ENCODE data around the gene ZNF654. TPM values are rescaled to one million over a fixed set of nuclear protein-coding genes. Genes with fewer than 3 reads are reported as not detected.

ZNF654 gene
- total RNA-seq, 1 donor from 2014 or later = 19.5 TPM

- H3K27me3 Mint-ChIP-seq (ENCODE audit: unreplicated experiment) = peaks cover 1% of the 10 kb centered on the region
Observed at GRCh38 chr3:88142094-88142624, 83.1 kb downstream of the ZNF654 start.

GRCh38 chr3:88147261-88147660, 88.2 kb downstream of the ZNF654 start:
- no peak for DNase-seq (ENCODE audit: low spot score)
- no peak for TF ChIP-seq CTCF (IDR thresholded peaks at IDR 0.05; ENCODE audit: unreplicated experiment)
- H3K4me1 Mint-ChIP-seq (ENCODE audit: unreplicated experiment) = peaks cover 13% of the 10 kb centered on the region
- no peaks in the 10 kb centered on the region for H3K9me3 Mint-ChIP-seq (ENCODE audit: unreplicated experiment)
- H3K36me3 Mint-ChIP-seq (ENCODE audit: low read depth, unreplicated experiment) = no peaks in the 10 kb centered on the region
- H3K4me3 Mint-ChIP-seq (ENCODE audit: unreplicated experiment) = no peak overlapping the region
- H3K27ac Mint-ChIP-seq (ENCODE audit: unreplicated experiment) = no peak overlapping the region
- H3K27me3 Mint-ChIP-seq (ENCODE audit: unreplicated experiment) = peaks cover 4% of the 10 kb centered on the region

More at GRCh38 chr3:88142094-88142624, 83.1 kb downstream of the ZNF654 start:
- H3K36me3 Mint-ChIP-seq (ENCODE audit: low read depth, unreplicated experiment) = no peaks in the 10 kb centered on the region
- no peaks in the 10 kb centered on the region for H3K9me3 Mint-ChIP-seq (ENCODE audit: unreplicated experiment)
- TF ChIP-seq CTCF (IDR thresholded peaks at IDR 0.05; ENCODE audit: unreplicated experiment) = no peak
- no peak for DNase-seq (ENCODE audit: low spot score)
- H3K27ac Mint-ChIP-seq (ENCODE audit: unreplicated experiment) = no peak overlapping the region
- H3K4me1 Mint-ChIP-seq (ENCODE audit: unreplicated experiment) = no peaks in the 10 kb centered on the region
- H3K4me3 Mint-ChIP-seq (ENCODE audit: unreplicated experiment) = no peak overlapping the region

GRCh38 chr3:88148651-88149050, 89.6 kb downstream of the ZNF654 start:
- Mint-ChIP-seq H3K36me3 (ENCODE audit: low read depth, unreplicated experiment) (peaks cover 3% of the 10 kb centered on the region), H3K4me1 (ENCODE audit: unreplicated experiment) (peaks cover 13% of the 10 kb centered on the region), H3K27ac (ENCODE audit: unreplicated experiment) (peak overlapping the region; percentile 95), H3K4me3 (ENCODE audit: unreplicated experiment) (peak overlapping the region; percentile 98), H3K9me3 (ENCODE audit: unreplicated experiment) (no peaks in the 10 kb centered on the region), H3K27me3 (ENCODE audit: unreplicated experiment) (peaks cover 4% of the 10 kb centered on the region)
- DNase-seq (ENCODE audit: low spot score) = no peak
- no peak for TF ChIP-seq CTCF (IDR thresholded peaks at IDR 0.05; ENCODE audit: unreplicated experiment)

- H3K4me1 Mint-ChIP-seq (ENCODE audit: unreplicated experiment) = peaks cover 13% of the 10 kb centered on the region
- H3K27ac Mint-ChIP-seq (ENCODE audit: unreplicated experiment) = peak overlapping the region; percentile 95
- H3K9me3 Mint-ChIP-seq (ENCODE audit: unreplicated experiment) = no peaks in the 10 kb centered on the region
- peaks cover 4% of the 10 kb centered on the region for H3K27me3 Mint-ChIP-seq (ENCODE audit: unreplicated experiment)
- no peak for TF ChIP-seq CTCF (IDR thresholded peaks at IDR 0.05; ENCODE audit: unreplicated experiment)
- H3K36me3 Mint-ChIP-seq (ENCODE audit: low read depth, unreplicated experiment) = peaks cover 3% of the 10 kb centered on the region
- H3K4me3 Mint-ChIP-seq (ENCODE audit: unreplicated experiment) = peak overlapping the region; percentile 98
- no peak for DNase-seq (ENCODE audit: low spot score)
Observed at GRCh38 chr3:88149101-88149508, 90.0 kb downstream of the ZNF654 start.

GRCh38 chr3:88149509-88150362, 90.7 kb downstream of the ZNF654 start, which contains the start of gene C3orf38:
C3orf38 (plus strand) TSS chr3:88149959; CDS start chr3:88150053, 94 bp downstream.
- DNase-seq (ENCODE audit: low spot score) = peak; percentile 75
- peaks cover 13% of the 10 kb centered on the region for H3K4me1 Mint-ChIP-seq (ENCODE audit: unreplicated experiment)

More at GRCh38 chr3:88149509-88150362, 90.7 kb downstream of the ZNF654 start, which contains the start of gene C3orf38:
- H3K27me3 Mint-ChIP-seq (ENCODE audit: unreplicated experiment) = peaks cover 4% of the 10 kb centered on the region
- peaks cover 3% of the 10 kb centered on the region for H3K36me3 Mint-ChIP-seq (ENCODE audit: low read depth, unreplicated experiment)
- peak within 1 kb of the TSS; percentile 98 for H3K4me3 Mint-ChIP-seq (ENCODE audit: unreplicated experiment)
- no peaks in the 10 kb centered on the region for H3K9me3 Mint-ChIP-seq (ENCODE audit: unreplicated experiment)
- no peak for TF ChIP-seq CTCF (IDR thresholded peaks at IDR 0.05; ENCODE audit: unreplicated experiment)
- H3K27ac Mint-ChIP-seq (ENCODE audit: unreplicated experiment) = peak within 1 kb of the TSS; percentile 95
